HTERT RPE-1 (cell line): ENCODE data around the gene PPIL6.

ENCODE experiments used
- in situ Hi-C: fragments of 300-500 bp; cut with MboI; formaldehyde crosslinking; loops from 4 replicates; pipeline ENCODE4 v1.14.3; 2020; ENCODE audit warnings: low sequenced_read_pairs

The PPIL6 gene

DNA sequence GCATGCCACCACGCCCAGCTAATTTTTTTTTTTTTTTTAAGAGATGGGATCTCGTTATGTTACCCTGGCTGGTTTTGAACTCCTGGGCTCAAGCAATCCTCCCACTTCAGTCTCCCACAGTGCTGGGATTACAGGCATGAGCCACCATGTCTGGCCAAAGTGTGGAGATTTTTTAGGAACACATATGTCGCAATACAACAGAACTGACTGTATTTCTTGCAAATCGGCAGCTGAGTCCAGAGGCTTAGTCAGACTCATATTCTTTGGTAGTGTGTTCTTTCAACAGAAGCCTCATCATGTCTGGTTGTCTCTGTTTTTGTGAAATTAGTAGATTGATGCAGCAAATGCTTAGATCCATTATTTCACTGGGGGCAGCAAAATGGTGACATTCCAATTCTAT, 34.2 kb downstream of the PPIL6 start:
- in situ Hi-C loops, result no loop called here

GRCh38 chr6:109397020-109397419, 43.4 kb downstream of the PPIL6 start:
- in situ Hi-C loops, result no loop called here

DNA sequence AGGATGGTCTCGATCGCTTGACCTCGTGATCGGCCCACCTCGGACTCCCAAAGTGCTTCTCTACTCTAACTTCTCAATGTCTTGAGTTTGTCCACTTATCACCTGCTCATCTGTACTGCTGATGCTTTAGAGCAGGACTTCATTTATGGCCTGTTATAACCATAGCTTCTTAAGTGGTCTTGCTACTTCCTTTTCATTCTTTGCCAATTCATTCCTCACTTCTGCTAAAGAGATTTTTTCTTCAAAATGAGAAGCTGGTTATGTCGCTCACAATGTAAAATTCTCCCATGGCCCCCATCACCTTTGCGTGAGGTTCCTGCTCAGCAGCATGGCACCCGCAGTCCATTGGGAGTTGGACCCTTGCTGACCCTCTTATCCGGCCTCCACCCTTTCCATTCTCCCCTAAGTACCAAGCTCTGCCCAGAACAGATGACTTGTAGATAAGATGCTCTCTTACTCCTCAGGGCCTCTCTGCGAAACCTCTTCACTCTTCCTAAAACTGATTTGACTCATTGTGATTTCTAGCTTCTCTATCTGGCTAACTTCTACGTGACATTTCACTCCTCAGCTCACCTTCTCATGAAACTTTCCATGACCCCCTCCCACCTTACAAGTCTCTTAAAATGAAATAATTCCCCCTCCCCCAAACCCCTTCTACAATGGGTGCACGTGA, 44.2 kb downstream of the PPIL6 start:
- in situ Hi-C loops, result no loop called here

GRCh38 chr6:109393886-109394281, 46.5 kb downstream of the PPIL6 start:
- in situ Hi-C loops, result no loop called here

DNA sequence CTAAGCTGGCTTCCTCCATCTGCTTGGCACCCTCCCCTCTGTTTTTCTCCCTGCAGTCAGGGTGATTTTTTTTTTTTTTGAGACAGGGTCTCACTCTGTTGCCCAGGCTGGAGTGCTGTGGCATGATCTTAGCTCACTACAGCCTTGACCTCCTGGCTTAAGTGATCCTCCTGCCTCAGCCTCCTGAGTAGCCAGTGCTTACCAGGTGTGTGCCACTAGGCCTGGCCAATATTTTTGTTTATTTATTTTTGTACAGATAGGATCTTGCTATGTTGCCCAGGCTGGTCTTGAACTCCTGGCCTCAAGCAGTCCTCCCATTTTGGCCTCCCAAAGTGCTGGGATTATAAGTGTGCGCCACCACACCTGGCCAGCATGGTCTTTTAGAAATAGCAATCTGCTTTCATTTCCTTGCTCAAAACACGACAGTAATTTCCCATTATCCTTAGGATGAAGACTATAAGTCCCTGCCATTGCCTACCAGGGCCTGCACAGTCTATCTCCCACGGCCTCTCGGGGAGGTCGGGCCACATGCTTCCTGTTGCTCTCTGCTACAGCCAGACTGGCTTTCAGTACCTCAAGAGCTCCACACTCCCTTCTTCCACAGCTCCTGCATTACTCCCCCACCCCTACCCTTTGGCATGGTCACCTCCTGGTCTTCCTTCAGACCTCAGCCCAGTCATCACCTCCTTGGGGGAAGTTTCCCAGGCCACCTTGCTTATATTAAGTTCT, 47.1 kb downstream of the PPIL6 start:
- in situ Hi-C loops, result no loop called here

DNA sequence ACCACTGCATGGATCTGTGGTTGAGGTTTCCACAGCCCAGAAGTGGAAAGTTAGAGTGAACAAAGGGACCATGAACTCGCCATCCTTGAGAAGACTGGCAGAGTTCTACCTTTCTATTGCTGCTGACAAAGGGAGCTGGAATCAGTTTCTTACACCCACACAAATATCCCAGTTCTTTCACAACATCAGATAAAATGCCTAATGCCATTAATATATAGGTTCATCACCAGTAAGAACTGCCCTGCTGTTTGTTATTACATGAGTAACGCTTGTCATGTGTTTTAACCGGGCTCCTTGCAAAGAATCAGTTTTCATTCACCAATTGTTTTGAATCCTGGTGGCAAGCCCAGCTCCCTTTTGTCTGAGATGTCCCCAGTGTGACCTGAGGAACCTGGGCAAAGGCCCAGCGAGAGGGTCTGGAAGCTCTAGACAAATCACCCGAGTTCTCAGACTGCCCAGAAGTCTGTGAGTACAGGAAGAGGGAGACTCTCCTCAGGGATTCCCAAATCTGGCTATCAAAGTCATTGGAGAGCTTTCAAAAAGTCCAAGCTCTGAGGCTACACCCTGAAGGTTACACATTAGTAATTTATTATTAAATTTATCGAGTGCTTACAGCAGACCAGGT, 50.7 kb downstream of the PPIL6 start:
- in situ Hi-C loops, result no loop called here

- in situ Hi-C loops, result no loop called here
These were observed 52.2 kb downstream of the PPIL6 start for GRCh38 chr6:109388265-109388664.

GRCh38 chr6:109383438-109383940, 56.9 kb downstream of the PPIL6 start:
- in situ Hi-C loops, result no loop called here

GRCh38 chr6:109382576-109383437, 57.6 kb downstream of the PPIL6 start:
- in situ Hi-C loops, result no loop called here

DNA sequence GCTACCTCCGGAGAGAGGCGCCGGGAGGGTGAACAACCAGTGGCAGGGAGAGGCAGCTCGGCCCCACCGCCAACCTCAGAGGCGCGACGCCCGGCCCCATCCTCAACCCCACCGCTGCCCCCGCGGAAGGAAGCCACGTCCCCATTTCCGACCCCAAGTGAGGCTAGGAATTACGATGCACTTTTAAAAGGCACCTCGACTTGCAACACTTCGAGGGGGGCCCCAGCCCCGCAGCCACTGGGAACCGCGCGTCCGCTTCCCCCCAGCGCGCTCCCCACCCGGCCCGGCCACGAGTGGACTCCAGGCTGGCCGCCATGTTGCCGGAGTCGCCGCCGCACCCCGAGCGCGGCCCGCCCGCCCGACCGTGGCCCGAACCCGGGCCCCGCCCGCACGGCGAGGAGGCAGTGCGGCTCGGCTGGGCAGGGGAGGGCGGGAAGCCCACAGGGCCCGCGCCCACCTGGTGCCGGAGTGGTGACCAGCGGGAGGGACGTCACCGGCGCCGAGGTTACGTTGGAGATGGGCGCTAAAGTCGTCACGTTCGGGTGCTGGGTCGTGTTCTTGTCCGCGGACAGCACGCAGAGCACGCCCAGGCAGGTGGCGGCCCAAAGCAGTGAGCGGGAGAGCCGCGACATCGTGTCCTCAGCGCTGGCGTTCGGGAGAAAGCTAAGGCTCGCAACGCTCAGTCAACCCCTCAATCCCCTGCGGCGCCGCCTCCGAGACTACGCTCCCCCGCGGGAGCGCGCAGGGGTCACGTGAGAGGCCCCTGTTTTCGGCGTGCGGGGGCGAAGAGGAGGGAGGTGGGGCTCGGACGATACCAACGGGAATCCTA, 58.5 kb downstream of the PPIL6 start, which contains the start of gene CD164:
Gene CD164, minus strand, starts transcription at position 721 of the 829 bp plus-strand sequence. Its CDS starts 89 bp downstream, at position 632.
- in situ Hi-C loops, result no loop called here

- in situ Hi-C loops, result no loop called here
These were observed 59.2 kb downstream of the PPIL6 start for GRCh38 chr6:109381061-109381746.

DNA sequence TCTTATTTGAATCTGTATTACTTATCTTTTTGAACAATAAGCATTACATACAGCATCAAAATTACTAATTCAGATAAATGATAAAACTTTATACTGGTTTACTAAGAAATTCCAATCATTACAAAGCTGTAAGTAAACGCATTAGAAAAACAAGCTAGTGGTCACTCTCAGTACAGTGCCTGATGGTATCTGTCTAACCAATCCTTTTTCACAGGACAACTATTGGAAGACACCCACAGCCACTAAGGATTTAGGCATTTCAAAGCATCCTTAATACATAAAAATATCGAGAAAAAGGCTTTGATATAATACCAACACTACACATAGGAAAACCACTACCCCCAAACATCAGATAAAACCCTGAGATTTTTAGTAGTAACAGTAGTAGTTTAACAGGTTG, 60.7 kb downstream of the PPIL6 start:
- in situ Hi-C loops, result no loop called here

- in situ Hi-C loops, result no loop called here
These were observed 62.7 kb downstream of the PPIL6 start for GRCh38 chr6:109377717-109378116.

DNA sequence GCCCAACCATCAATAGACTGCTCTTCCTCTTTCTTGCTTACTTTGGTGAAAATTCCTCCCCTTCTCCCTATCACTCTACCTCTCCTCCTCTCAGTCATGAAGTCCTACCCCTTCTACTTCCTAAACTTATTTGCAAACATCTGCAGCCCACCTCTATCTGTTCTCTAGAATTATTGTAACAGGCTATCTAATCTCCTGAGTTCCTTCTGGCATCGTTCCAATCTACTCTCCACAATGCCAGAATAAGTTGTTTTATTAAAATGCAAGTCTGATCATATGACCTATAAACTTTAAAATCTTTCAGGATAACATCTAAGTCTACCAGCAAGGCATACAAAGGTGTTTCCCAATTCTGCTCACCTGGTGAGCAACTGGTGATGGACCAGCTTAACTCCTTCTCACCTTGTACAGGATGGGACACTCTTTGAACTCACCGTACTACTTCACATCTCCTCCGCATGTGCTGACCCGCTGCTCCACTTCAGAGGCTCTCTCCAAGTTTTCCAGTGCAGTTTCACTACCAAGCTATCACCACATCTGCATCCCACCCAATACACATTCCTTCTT, 66.0 kb downstream of the PPIL6 start:
- in situ Hi-C loops, result no loop called here

DNA sequence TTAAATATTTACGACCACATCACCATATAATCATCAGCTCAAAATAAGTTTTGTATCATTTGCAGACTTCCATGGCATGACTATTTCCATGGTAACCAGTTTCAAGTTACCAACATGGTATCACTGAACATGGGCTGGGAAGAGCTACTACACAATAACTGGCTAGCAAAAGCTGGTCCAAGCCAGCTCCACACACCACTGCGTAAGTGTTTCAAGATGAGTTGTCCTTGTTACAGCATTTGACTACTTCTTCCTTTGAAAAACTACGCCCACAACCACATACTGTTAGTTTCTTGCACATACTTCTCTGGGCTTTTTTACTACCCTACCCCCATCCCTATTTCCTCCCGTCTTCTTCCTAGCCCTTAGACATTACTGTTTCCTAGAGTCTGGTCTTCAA, 66.7 kb downstream of the PPIL6 start:
- in situ Hi-C loops, result no loop called here

- in situ Hi-C loops, result no loop called here
These were observed 67.1 kb downstream of the PPIL6 start for GRCh38 chr6:109373331-109373730.

DNA sequence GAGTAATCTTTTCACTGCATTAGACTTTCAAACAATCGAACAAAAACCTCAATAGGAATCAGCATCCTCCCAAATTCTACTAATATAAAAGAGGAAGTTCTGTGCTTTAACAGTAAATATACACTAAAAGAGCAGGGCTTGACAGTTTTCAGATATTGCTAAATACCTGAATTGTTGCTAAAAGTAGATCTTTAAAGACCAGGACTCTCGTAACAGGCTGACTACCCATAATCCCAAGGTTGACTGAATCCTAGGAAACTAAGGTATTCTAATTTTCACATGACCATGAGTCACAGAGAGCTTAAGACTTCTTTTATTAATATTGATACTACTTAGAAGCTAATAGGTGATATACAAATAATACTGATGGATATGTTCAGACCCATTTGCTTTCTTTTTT, 68.3 kb downstream of the PPIL6 start:
- in situ Hi-C loops, result no loop called here

- in situ Hi-C loops, result no loop called here
These were observed 69.6 kb downstream of the PPIL6 start for GRCh38 chr6:109370792-109371191.

GRCh38 chr6:109370336-109370735, 70.1 kb downstream of the PPIL6 start:
- in situ Hi-C loops, result no loop called here
